HepG2 (cell line): ENCODE results near the gene RAPGEF2. TPM values are rescaled to one million over a fixed set of nuclear protein-coding genes. Genes with fewer than 3 reads are reported as not detected.

ENCODE experiments used
- ATAC-seq: fragments of 200-7000 bp; cut with Tn5 transposase; 3 replicates; pipeline ENCODE4 v1.9.1; 2020; ENCODE audit warnings: mild to moderate bottlenecking, moderate library complexity
- BruUV-seq: library from RNA; stranded (reverse); fragments of 400-500 nt; replicated peaks from 2 replicates; lab custom pipeline; 2021; lab: Mats Ljungman, UMichigan
- CTCF ChIA-PET: fragments of 300-600 bp; formaldehyde crosslinking; extraction: SDS; loops from one replicate; lab custom pipeline; 2021; ENCODE audit warnings: low total read pairs, inconsistent platforms, low intra/inter-chr PET ratio; lab: Yijun Ruan, JAX
- POLR2A ChIA-PET: fragments of 350-600 bp; sonication (Branson Sonifier 250); formaldehyde crosslinking; loops from one replicate; lab custom pipeline; 2020; ENCODE audit warnings: antibody characterized with exemption, inconsistent platforms; lab: Yijun Ruan, JAX
- DNase-seq: peaks from one replicate; pipeline ENCODE4 v3.0.0-alpha.2; 2015; ENCODE audit warnings: low spot score
- FAIRE-seq: peaks from 3 replicates; lab custom pipeline; 2011; peaks lifted over from hg19 to GRCh38; lab: Jason Lieb, UNC
- H2AFZ ChIP-seq: one replicate; pipeline ENCODE4 v1.6.1; 2011; ENCODE audit warnings: low read length, inconsistent platforms
- H3K27ac ChIP-seq: fragments of 300-600 bp; 3 replicates; pipeline ENCODE4 v1.8.0; 2011; ENCODE audit warnings: mixed run types, mild to moderate bottlenecking, mixed read lengths, low read length, inconsistent platforms; ENCODE audit not compliant: insufficient read depth; ENCODE audit errors: extremely low read length
- H3K27me3 ChIP-seq, 2 experiments: fragments of 200-600 bp in 1 of 2; 2 replicates in 1 of 2; 3 replicates in 1 of 2; pipeline versions ENCODE4 v1.6.0 to v1.8.0; 2011; ENCODE audit warnings: low read length in 2 of 2, mild to moderate bottlenecking in 2 of 2, moderate library complexity in 2 of 2, inconsistent platforms in 1 of 2; ENCODE audit not compliant: insufficient read depth in 2 of 2, control insufficient read depth in 1 of 2
- H3K36me3 ChIP-seq, 2 experiments: fragments of 200-600 bp in 1 of 2; replicated peaks in 1 of 2; 2 replicates in 1 of 2; 3 replicates in 1 of 2; pipeline versions ENCODE4 v1.5.1 to v1.8.0; 2011; ENCODE audit warnings: low read length in 2 of 2, inconsistent platforms in 1 of 2; ENCODE audit not compliant: insufficient read depth in 2 of 2, control insufficient read depth in 1 of 2
- H3K4me1 ChIP-seq: 2 replicates; pipeline ENCODE4 v1.5.1; 2012; ENCODE audit warnings: low read length, inconsistent platforms; ENCODE audit not compliant: insufficient read depth
- H3K4me2 ChIP-seq: 2 replicates; pipeline ENCODE4 v1.6.0; 2011; ENCODE audit warnings: low read depth, low read length, inconsistent platforms
- H3K4me3 ChIP-seq, 3 experiments: fragments of 200-600 bp in 1 of 3; sonication (generic), shearing (Covaris generic) in 1 of 3; replicated peaks in 1 of 3; 2 replicates each; pipeline ENCODE4 v1.5.1; 2011 to 2016; ENCODE audit warnings: low read length in 3 of 3, inconsistent platforms in 2 of 3, low read depth in 2 of 3, mild to moderate bottlenecking in 2 of 3, control low read depth in 1 of 3, mixed read lengths in 1 of 3; ENCODE audit not compliant: insufficient read depth in 1 of 3
- H3K79me2 ChIP-seq: one replicate; pipeline ENCODE4 v1.6.1; 2011; ENCODE audit warnings: low read length, inconsistent platforms; ENCODE audit not compliant: insufficient read depth
- H3K9ac ChIP-seq: 2 replicates; pipeline ENCODE4 v1.6.0; 2011; ENCODE audit warnings: mild to moderate bottlenecking, low read depth, low read length, inconsistent platforms; ENCODE audit not compliant: insufficient read depth
- H3K9me3 ChIP-seq: 2 replicates; pipeline ENCODE4 v1.5.1; 2012; ENCODE audit warnings: mild to moderate bottlenecking, low read length
- H4K20me1 ChIP-seq: 2 replicates; pipeline ENCODE4 v1.6.0; 2011; ENCODE audit warnings: inconsistent platforms, mild to moderate bottlenecking, low read length, moderate library complexity; ENCODE audit not compliant: insufficient read depth
- EP300 ChIP-seq, 3 experiments: sonication (generic) in 1 of 3; formaldehyde crosslinking in 1 of 3; IDR thresholded peaks; 2 replicates each; pipeline versions ENCODE4 v1.5.1 to v1.6.1; 2011 to 2020; ENCODE audit warnings: low read depth in 2 of 3, low read length in 2 of 3, borderline replicate concordance in 1 of 3, improper control_type of control experiment in 1 of 3, mild to moderate bottlenecking in 1 of 3, missing genetic modification reagents in 1 of 3, moderate library complexity in 1 of 3
- HMG20B ChIP-seq: conservative IDR thresholded peaks from 2 replicates; pipeline ENCODE4 v1.6.1; 2016; ENCODE audit warnings: missing genetic modification reagents, missing compliant biosample characterization
- NCOA5 ChIP-seq: sonication (generic); formaldehyde crosslinking; IDR thresholded peaks from 2 replicates; pipeline ENCODE4 v1.4.0; 2020; ENCODE audit warnings: missing genetic modification reagents
- RFX5 ChIP-seq: IDR thresholded peaks from 2 replicates; pipeline ENCODE4 v1.6.1; 2011; ENCODE audit warnings: low read depth, low read length, improper control_type of control experiment
- ZNF891 ChIP-seq: sonication (generic); formaldehyde crosslinking; IDR thresholded peaks from 2 replicates; pipeline ENCODE4 v1.5.0; 2020; ENCODE audit warnings: mild to moderate bottlenecking, missing genetic modification reagents
- WGBS: methylation state at CpG from one replicate; pipeline ENCODE4 v1.1.6; 2017; ENCODE audit warnings: low lambda C conversion rate; 5-methylcytosine and 5-hydroxymethylcytosine counted together
- in situ Hi-C: cut with HindIII; loops from 2 replicates; pipeline ENCODE4 v1.10.0; 2017; ENCODE audit warnings: low pct_unique_long_range_greater_than_20kb; ENCODE audit not compliant: extremely low pct_ligation_motif_present
- intact Hi-C: fragments of 100-400 bp; cut with micrococcal nuclease; formaldehyde crosslinking; loops from one replicate; pipeline ENCODE4 v1.10.0; 2022; ENCODE audit not compliant: unreplicated experiment
- polyA plus RNA-seq, 8 experiments: library from polyadenylated mRNA; depleted of rRNA in 3 of 8; stranded (reverse) in 7 of 8; unstranded in 1 of 8; fragments of >200 nt; fragmentation: Illumina TruSeq in 4 of 8; extraction: Trizol in 4 of 8; gene quantifications; 2 replicates each; pipeline versions ENCODE4 v1.2.1 to v1.2.3, GENCODE V29; 2011 to 2016; ENCODE audit warnings: low read depth in 4 of 8, missing spikeins in 1 of 8, mixed read lengths in 1 of 8; ENCODE audit not compliant: insufficient read depth in 1 of 8
- total RNA-seq, 5 experiments: library from RNA; depleted of rRNA; stranded (reverse); fragments of >200 nt; fragmentation: Illumina TruSeq; extraction: Trizol; gene quantifications; 2 replicates each; pipeline ENCODE4 v1.2.3, GENCODE V29; 2016; ENCODE audit warnings: low read depth in 1 of 5
- TF ChIP-seq, protein P1 (sequence below): sonication (generic); formaldehyde crosslinking; IDR thresholded peaks from 2 replicates; pipeline ENCODE4 v1.4.0; 2020; ENCODE audit warnings: missing genetic modification reagents, mild to moderate bottlenecking, borderline replicate concordance
- TF ChIP-seq, protein P2 (sequence below), 2 experiments: sonication (generic) in 1 of 2; formaldehyde crosslinking in 1 of 2; IDR thresholded peaks; 2 replicates each; pipeline versions ENCODE4 v1.4.0 to v1.6.1; 2016 to 2020; ENCODE audit warnings: borderline replicate concordance in 1 of 2, low read depth in 1 of 2, mild to moderate bottlenecking in 1 of 2, missing genetic modification reagents in 1 of 2
- TF ChIP-seq, protein P3 (sequence below): sonication (generic); formaldehyde crosslinking; IDR thresholded peaks from 2 replicates; pipeline ENCODE4 v1.4.0; 2020; ENCODE audit warnings: missing genetic modification reagents, borderline replicate concordance

RAPGEF2 gene
- total and polyA plus RNA-seq, 2 of the 13 experiments (the other 11 are each of a cell fraction or from before 2014, with no cell fraction given): 19.2 to 23.0 TPM

DNA sequence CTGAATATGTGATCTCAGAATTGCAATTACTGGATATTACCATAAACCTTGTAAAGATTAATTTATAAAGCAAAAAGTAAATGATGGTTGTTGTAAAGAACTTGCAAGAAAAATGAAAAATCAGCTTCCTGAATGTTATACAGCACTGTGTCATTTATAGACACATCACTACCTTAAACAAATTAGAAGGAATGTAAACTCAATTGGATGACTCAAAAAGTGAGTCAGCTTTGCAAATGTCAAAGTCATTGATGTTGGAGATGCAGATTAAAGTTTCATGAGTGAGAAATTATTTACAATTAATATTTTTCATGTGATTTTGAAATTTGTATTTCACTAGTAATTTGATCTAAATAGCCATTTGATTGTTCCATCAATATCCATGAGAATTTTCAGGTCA is 193.2 kb downstream of the RAPGEF2 start:
- no peak overlapping the region for H2AFZ ChIP-seq
- in situ Hi-C loops (no loop called here), intact Hi-C loops (no loop called here)
- FAIRE-seq (no peak), DNase-seq (peak; percentile 22), ATAC-seq (no peak)
- TF ChIP-seq RFX5 (no peak), ZNF891 (CRISPR knock-in tag) (no peak), EP300 (IDR thresholded peaks at IDR 0.05; ENCODE audit: low read depth in 2 of 2, low read length in 2 of 2) (peak in 1 of 2 experiments; percentile 6; a peak in 1 of 4 replicates), EP300 (CRISPR knock-in tag; IDR thresholded peaks at IDR 0.05; ENCODE audit: borderline replicate concordance) (no peak)
- TF ChIP-seq, protein P1, sequence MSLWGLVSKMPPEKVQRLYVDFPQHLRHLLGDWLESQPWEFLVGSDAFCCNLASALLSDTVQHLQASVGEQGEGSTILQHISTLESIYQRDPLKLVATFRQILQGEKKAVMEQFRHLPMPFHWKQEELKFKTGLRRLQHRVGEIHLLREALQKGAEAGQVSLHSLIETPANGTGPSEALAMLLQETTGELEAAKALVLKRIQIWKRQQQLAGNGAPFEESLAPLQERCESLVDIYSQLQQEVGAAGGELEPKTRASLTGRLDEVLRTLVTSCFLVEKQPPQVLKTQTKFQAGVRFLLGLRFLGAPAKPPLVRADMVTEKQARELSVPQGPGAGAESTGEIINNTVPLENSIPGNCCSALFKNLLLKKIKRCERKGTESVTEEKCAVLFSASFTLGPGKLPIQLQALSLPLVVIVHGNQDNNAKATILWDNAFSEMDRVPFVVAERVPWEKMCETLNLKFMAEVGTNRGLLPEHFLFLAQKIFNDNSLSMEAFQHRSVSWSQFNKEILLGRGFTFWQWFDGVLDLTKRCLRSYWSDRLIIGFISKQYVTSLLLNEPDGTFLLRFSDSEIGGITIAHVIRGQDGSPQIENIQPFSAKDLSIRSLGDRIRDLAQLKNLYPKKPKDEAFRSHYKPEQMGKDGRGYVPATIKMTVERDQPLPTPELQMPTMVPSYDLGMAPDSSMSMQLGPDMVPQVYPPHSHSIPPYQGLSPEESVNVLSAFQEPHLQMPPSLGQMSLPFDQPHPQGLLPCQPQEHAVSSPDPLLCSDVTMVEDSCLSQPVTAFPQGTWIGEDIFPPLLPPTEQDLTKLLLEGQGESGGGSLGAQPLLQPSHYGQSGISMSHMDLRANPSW: no peak
- H3K27ac ChIP-seq: no peak overlapping the region
- H3K27me3 ChIP-seq: no peaks in the 10 kb centered on the region
- H3K4me1 ChIP-seq: peaks cover 7% of the 10 kb centered on the region; the same call in 1 of the 2 replicates
- no peak overlapping the region for H3K4me2 ChIP-seq
- no TSS peak for BruUV-seq
- no peaks in the 10 kb centered on the region for H3K36me3 ChIP-seq
- H4K20me1 ChIP-seq: no peaks in the 10 kb centered on the region
- POLR2A ChIA-PET: no interaction called here
- no peaks in the 10 kb centered on the region for H3K79me2 ChIP-seq
- H3K4me3 ChIP-seq: no peak overlapping the region
- no peaks in the 10 kb centered on the region for H3K9me3 ChIP-seq
- no peak overlapping the region for H3K9ac ChIP-seq
- CTCF ChIA-PET: no interaction called here

DNA sequence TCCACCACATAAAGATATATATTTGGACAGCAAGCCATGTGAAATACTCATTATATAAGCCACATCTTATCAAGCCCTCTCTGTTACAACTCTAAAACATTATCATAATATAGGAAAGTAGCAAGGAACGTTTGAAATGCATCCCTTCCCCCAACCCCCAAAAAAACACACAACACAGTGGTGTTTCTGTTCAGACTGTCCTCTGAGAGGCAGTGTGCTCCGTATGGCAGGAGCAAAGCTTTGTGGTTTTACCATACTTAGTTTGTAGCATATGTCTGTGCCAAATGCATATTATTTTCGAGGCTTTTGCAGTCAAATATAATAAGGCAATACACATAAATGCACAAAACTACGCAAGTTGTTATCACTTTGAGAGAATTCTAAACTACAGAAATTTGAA is 194.2 kb downstream of the RAPGEF2 start:
- no peaks in the 10 kb centered on the region for H3K9me3 ChIP-seq
- 85% methylated on average over 4 of the region's 4 CpGs for WGBS
- no TSS peak for BruUV-seq
- no peak overlapping the region for H3K27ac ChIP-seq
- no peak overlapping the region for H3K4me2 ChIP-seq
- ATAC-seq (no peak), FAIRE-seq (no peak), DNase-seq (no peak)
- POLR2A ChIA-PET: no interaction called here
- in situ Hi-C loops: no loop called here
- no peak overlapping the region for H3K9ac ChIP-seq
- no peaks in the 10 kb centered on the region for H3K79me2 ChIP-seq
- H3K4me1 ChIP-seq: peaks cover 7% of the 10 kb centered on the region; the same call in 1 of the 2 replicates
- no peak overlapping the region for H3K4me3 ChIP-seq
- CTCF ChIA-PET: no interaction called here
- H2AFZ ChIP-seq: no peak overlapping the region
- no peaks in the 10 kb centered on the region for H3K27me3 ChIP-seq
- no peaks in the 10 kb centered on the region for H4K20me1 ChIP-seq
- no peaks in the 10 kb centered on the region for H3K36me3 ChIP-seq
- intact Hi-C loops: no loop called here
- TF ChIP-seq, protein P2, sequence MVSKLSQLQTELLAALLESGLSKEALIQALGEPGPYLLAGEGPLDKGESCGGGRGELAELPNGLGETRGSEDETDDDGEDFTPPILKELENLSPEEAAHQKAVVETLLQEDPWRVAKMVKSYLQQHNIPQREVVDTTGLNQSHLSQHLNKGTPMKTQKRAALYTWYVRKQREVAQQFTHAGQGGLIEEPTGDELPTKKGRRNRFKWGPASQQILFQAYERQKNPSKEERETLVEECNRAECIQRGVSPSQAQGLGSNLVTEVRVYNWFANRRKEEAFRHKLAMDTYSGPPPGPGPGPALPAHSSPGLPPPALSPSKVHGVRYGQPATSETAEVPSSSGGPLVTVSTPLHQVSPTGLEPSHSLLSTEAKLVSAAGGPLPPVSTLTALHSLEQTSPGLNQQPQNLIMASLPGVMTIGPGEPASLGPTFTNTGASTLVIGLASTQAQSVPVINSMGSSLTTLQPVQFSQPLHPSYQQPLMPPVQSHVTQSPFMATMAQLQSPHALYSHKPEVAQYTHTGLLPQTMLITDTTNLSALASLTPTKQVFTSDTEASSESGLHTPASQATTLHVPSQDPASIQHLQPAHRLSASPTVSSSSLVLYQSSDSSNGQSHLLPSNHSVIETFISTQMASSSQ (IDR thresholded peaks at IDR 0.05; ENCODE audit: low read depth): no peak
- TF ChIP-seq, protein P2 (CRISPR knock-in tag; IDR thresholded peaks at IDR 0.05; ENCODE audit: borderline replicate concordance): no peak
- TF ChIP-seq NCOA5 (CRISPR knock-in tag) (no peak), HMG20B (no peak)
- TF ChIP-seq, protein P3, sequence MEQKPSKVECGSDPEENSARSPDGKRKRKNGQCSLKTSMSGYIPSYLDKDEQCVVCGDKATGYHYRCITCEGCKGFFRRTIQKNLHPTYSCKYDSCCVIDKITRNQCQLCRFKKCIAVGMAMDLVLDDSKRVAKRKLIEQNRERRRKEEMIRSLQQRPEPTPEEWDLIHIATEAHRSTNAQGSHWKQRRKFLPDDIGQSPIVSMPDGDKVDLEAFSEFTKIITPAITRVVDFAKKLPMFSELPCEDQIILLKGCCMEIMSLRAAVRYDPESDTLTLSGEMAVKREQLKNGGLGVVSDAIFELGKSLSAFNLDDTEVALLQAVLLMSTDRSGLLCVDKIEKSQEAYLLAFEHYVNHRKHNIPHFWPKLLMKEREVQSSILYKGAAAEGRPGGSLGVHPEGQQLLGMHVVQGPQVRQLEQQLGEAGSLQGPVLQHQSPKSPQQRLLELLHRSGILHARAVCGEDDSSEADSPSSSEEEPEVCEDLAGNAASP (CRISPR knock-in tag): no peak
